GM21737 (cell line): ENCODE measurements around the gene CLSTN1.
"Not testable (repeated sequence)": the region's sequence is repeated elsewhere in the genome, so short reads cannot be mapped to it uniquely, and the experiment has no call there.

ENCODE experiments used
- ATAC-seq: cut with Tn5 transposase; IDR thresholded peaks from one replicate; pipeline ENCODE4 v1.9.1; 2021; ENCODE audit warnings: mild to moderate bottlenecking, moderate library complexity; ENCODE audit not compliant: unreplicated experiment

The CLSTN1 gene

GRCh38 chr1:9801909-9802308 lies 21.9 kb downstream of the CLSTN1 start:
- no peak for ATAC-seq

- ATAC-seq: no peak
Observed at GRCh38 chr1:9798236-9799130, 25.3 kb downstream of the CLSTN1 start.

DNA sequence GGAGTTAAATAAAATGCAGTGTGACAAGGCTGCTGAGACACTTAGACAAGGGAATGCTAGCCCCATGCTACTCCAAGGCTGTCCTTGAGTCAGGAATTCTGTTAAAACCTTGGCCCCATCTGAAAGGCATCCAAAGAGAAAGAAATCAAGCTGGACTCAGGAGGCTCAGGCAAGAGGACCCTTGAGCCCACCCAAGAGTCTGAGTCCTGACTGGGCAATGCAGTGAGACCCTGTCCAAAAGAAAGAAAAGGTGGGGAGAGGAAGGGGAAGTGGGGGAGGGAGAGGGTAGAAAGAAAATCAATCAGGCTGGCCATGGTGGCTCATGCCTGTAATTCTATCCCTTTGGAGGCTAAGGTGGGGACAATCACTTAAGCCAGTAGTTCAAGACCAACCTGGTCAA lies 26.7 kb downstream of the CLSTN1 start:
- no peak for ATAC-seq

GRCh38 chr1:9794081-9794480 lies 29.7 kb downstream of the CLSTN1 start:
- ATAC-seq: no peak

GRCh38 chr1:9793291-9793690 lies 30.5 kb downstream of the CLSTN1 start:
- ATAC-seq: no peak

- ATAC-seq: no peak
Observed at GRCh38 chr1:9792156-9793042, 31.4 kb downstream of the CLSTN1 start.

- ATAC-seq: not testable (repeated sequence)
Observed at GRCh38 chr1:9789700-9790099, 34.1 kb downstream of the CLSTN1 start.

DNA sequence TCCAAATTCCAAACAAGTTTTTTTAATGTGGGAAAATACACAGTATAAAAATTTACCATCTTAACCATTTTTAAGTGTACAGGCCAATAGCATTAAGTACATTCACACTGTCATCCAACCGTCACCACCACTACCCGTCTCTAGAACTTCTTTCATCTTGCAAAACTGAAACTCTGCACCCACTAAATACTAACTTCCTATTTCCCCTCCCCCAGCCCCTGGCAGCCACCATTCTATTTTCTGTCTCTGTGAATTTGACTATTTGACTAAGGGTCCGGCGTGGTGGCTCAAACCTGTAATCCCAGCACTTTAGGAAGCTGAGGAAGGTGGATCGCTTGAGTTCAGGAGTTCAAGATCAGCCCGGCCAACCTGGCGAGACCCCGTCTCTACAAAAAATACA lies 36.1 kb downstream of the CLSTN1 start:
- peak; percentile 66 for ATAC-seq

DNA sequence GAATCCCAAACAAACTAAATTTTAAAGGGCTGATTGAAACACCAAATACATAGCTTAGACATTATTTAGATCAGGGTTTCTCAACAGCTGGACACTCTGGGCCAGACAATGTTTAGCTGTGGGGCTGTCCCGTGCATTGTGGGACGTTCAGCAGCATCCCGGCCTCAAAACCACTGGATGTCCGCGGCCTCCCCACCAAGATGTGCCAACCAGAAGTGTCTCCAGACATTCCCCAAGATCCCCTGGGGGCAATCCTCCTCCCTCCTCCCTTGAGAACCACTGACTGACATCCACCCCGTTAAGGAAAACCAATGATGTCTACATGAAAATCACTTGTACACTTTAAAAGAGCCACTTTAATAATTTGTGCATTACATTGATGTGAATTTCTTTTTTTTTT lies 38.4 kb downstream of the CLSTN1 start:
- ATAC-seq: no peak

DNA sequence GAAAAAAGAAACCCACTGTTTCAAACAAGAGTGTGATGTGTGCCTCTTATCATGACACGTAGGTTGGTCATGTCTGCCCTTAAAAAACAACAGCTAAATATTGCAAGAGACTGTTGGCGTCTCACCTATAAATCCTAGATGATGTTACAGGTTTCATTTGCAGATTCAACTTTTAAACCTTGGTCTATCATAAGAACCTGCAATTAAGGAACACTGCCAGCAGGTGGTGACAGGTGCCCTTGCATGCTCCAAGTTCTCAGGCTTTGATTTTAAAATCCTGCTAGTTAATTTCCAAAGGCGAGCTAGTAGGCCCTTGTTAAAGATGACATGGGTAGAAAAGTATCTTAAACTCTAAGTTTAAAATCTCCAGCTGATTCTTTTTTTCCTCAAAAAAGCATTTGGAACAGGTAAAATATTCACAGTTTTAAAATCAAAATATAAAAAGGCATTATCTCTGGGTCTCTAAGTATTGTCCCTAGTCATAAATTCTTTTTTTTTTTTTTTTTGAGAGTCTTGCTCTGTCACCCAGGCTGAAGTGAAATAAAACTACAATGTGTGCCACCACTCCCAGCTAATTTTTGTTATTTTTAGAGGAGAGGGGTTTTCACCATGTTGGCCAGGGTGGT lies 39.1 kb downstream of the CLSTN1 start:
- ATAC-seq: no peak

- ATAC-seq: no peak
Observed at GRCh38 chr1:9782897-9783296, 40.9 kb downstream of the CLSTN1 start.

DNA sequence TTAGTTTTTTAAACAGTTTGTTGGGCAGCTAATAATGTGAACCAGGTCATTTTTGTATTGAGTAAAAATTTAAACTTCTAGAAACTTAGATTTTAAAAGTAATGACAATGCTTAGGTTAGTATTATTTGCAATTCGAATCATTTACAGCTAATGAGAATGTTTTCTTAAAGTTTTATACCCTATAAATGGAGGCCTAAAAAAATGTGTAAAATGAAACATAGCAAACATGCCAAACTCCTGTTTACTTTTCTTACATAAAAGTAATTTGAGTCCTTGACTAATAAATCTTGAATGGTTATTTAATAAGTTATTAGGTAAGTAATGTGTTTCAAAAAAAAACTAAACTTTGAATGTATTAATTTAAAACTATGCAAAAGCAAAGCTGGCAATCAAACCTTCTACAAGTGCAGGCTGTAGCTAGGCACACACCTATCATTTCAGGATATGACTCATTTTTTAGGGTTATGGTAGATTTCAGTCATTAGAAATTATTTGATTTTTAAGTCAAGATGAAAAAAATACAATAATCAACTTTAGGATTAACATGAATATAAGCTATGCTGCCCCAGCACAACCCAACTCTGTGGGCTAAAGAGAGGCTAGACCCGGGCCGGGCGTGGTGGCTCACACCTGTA lies 41.5 kb downstream of the CLSTN1 start:
- no peak for ATAC-seq

DNA sequence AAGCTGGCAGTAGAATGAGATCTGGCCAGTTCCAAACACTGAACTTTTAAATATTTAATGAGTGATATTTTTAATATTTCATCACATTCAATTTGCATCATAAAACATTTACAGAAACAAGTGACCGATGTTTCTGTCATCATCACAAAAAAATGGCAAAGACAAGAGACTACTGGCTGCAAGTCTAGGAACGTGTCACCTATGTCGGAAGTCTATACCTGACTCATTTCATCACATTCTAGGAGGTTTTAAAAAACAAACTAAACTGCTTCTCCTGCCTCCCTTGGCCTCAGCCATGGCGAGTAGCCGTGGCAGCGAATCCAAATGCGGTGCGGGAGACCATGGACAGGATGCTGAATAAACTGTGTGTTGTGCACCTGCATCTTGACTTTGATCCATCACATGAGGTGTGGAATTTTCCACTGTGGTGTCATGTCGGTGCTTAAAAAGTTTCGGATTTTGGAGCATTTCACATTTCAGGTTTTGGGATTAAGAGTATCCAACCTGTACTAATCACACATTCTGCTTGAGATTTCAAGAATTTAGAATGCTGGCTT lies 43.1 kb downstream of the CLSTN1 start:
- no peak for ATAC-seq

- no peak for ATAC-seq
Observed at GRCh38 chr1:9778905-9779304, 44.9 kb downstream of the CLSTN1 start.

DNA sequence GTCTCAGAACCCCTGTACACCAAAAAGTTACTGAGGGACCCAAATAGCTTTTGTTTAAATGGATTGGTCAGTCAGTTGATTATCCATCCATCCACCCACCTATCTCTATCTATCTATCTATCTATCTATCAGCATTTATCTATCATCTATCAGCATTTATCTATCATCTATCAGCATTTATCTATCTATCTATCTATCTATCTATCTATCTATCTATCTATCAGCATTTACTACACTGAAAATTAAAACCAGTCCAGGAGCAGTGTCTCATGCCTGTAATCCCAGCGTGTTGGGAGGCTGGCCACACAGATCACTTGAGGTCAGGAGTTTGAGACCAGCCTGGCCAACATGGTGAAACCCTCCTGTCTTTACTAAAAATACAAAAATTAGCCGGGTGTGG lies 47.1 kb downstream of the CLSTN1 start:
- no peak for ATAC-seq

- ATAC-seq: no peak
Observed at GRCh38 chr1:9774712-9775679, 48.8 kb downstream of the CLSTN1 start.

GRCh38 chr1:9770298-9770697 lies 53.5 kb downstream of the CLSTN1 start:
- ATAC-seq: no peak

DNA sequence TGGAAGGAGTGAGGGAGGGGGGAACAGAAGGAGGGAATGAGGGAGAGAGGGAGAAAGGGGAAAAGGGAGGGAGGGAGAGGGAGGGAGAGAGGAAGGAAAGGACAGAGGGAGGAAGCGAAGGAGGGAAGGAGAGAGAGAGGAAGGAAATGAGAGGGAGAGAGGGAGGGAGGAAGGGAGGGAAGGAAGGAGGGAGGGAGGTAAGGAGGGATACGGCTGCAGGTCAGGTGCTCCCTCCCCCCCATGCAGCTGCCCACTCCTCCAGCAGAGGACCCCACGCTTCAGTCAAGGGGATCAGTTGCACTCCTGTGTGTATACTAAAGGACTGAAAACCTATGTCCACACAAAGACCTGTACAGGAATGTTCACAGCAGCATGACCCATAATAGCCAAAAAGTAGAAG lies 54.8 kb downstream of the CLSTN1 start:
- ATAC-seq: no peak

DNA sequence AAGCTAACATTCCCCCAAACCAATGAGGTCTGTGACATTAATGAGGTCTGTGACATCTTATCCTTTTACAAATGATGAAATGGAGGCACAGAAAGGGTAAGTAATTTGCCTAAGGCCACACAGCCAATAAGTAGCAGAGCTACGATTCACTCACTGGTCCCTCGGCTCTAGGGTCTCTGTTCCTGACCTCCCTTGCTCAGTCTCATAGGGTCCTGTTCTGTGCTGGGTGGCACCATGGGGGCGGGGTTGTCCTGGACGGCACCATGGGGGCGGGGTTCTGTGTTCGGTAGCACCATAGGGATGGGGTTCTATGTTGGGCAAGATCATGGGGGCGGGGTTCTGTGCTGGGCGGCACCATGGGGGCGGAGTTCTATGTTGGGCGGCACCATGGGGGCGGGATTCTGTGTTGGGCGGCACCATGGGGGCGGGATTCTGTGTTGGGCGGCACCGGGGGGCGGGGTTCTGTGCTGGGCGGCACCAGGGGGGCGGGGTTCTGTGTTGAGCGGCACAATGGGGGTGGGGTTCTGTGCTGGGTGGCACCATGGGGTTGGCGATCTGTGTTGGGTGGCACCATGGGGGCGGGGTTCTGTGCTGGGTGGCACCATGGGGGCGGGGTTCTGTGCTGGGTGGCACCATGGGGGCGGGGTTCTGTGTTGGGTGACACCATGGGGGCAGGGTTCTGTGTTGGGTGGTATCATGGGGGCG lies 55.6 kb downstream of the CLSTN1 start:
- no peak for ATAC-seq
